HG02678 (cell line): ENCODE measurements around the gene POC1A.

Source experiments
- ATAC-seq: cut with Tn5 transposase; IDR thresholded peaks from one replicate; pipeline ENCODE4 v1.9.1; 2021; ENCODE audit warnings: mild to moderate bottlenecking, moderate library complexity; ENCODE audit not compliant: unreplicated experiment

The POC1A gene

GRCh38 chr3:52088445-52089367, 65.5 kb downstream of the POC1A start:
- no peak for ATAC-seq

GRCh38 chr3:52087731-52088130, 66.5 kb downstream of the POC1A start:
- no peak for ATAC-seq

GRCh38 chr3:52086976-52087663, 67.1 kb downstream of the POC1A start:
- ATAC-seq: no peak

- no peak for ATAC-seq
These were observed 67.8 kb downstream of the POC1A start for GRCh38 chr3:52086461-52086860.

GRCh38 chr3:52085681-52086282, 68.4 kb downstream of the POC1A start:
- no peak for ATAC-seq

GRCh38 chr3:52084954-52085680, 69.1 kb downstream of the POC1A start:
- ATAC-seq: no peak

- no peak for ATAC-seq
These were observed 69.8 kb downstream of the POC1A start for GRCh38 chr3:52084216-52084945.

- ATAC-seq: no peak
These were observed 70.6 kb downstream of the POC1A start for GRCh38 chr3:52083556-52084087.

- ATAC-seq: no peak
These were observed 71.3 kb downstream of the POC1A start for GRCh38 chr3:52082951-52083350.

GRCh38 chr3:52080830-52081719, 73.1 kb downstream of the POC1A start:
- ATAC-seq: no peak

GRCh38 chr3:52079958-52080357, 74.3 kb downstream of the POC1A start:
- no peak for ATAC-seq

- no peak for ATAC-seq
These were observed 75.3 kb downstream of the POC1A start for GRCh38 chr3:52078781-52079560.

- no peak for ATAC-seq
These were observed 76.3 kb downstream of the POC1A start for GRCh38 chr3:52077925-52078324.

GRCh38 chr3:52076896-52077780, 77.1 kb downstream of the POC1A start:
- no peak for ATAC-seq

GRCh38 chr3:52073490-52073889, 80.7 kb downstream of the POC1A start:
- ATAC-seq: no peak

GRCh38 chr3:52072471-52072870, 81.8 kb downstream of the POC1A start:
- no peak for ATAC-seq

GRCh38 chr3:52072020-52072419, 82.2 kb downstream of the POC1A start:
- no peak for ATAC-seq
